ENCODE measurements around the gene ZFYVE19. TPM values are rescaled to one million over a fixed set of nuclear protein-coding genes. Genes with fewer than 3 reads are reported as not detected.

Gene ZFYVE19
- total and polyA plus RNA-seq, 2 of the 13 experiments (the other 11 are each of a cell fraction or from before 2014, with no cell fraction given): 23.3 to 44.0 TPM

DNA sequence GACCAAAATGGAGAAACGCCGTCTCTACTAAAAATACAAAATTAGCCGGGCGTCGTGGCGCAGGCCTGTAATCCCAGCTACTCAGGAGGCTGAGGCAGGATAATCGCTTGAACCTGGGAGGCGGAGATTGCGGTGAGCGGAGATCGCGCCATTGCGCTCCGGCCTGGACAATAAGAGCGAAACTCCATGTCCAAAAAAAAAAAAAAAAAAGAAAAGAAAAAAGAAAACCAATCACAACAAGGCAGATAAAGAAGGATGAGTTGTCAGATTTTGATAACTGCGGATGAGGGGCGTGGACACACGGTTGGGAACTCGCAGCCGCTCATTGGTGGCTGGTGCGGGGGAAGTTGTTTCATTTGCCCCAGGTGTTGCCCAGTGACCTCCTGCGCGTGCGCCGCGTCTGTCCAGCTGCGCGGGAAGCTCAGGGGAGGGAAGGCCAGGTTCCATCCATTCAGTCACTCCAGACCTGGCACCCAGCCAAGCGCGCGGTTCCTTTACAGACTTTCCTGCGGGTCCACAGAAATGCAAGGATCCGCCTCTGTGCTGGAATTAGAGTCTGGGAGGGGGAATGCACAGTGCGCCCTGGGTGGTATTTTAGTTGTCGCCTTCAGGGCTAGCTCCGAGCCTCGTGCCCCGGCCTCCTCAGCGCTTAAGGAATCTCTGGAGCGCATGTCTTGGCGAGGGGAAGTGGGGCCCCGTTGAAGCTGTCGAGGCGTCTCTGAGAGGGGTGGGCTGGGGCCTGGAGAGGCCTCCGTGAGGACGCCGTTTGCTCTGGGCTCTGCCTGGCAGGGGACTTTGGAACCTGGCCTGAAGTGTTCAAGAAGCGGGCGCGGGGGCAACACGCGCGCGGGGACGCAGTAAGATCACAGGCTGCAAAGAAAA, 43.7 kb upstream of the ZFYVE19 start (continued):
- TF ChIP-seq, protein P1, sequence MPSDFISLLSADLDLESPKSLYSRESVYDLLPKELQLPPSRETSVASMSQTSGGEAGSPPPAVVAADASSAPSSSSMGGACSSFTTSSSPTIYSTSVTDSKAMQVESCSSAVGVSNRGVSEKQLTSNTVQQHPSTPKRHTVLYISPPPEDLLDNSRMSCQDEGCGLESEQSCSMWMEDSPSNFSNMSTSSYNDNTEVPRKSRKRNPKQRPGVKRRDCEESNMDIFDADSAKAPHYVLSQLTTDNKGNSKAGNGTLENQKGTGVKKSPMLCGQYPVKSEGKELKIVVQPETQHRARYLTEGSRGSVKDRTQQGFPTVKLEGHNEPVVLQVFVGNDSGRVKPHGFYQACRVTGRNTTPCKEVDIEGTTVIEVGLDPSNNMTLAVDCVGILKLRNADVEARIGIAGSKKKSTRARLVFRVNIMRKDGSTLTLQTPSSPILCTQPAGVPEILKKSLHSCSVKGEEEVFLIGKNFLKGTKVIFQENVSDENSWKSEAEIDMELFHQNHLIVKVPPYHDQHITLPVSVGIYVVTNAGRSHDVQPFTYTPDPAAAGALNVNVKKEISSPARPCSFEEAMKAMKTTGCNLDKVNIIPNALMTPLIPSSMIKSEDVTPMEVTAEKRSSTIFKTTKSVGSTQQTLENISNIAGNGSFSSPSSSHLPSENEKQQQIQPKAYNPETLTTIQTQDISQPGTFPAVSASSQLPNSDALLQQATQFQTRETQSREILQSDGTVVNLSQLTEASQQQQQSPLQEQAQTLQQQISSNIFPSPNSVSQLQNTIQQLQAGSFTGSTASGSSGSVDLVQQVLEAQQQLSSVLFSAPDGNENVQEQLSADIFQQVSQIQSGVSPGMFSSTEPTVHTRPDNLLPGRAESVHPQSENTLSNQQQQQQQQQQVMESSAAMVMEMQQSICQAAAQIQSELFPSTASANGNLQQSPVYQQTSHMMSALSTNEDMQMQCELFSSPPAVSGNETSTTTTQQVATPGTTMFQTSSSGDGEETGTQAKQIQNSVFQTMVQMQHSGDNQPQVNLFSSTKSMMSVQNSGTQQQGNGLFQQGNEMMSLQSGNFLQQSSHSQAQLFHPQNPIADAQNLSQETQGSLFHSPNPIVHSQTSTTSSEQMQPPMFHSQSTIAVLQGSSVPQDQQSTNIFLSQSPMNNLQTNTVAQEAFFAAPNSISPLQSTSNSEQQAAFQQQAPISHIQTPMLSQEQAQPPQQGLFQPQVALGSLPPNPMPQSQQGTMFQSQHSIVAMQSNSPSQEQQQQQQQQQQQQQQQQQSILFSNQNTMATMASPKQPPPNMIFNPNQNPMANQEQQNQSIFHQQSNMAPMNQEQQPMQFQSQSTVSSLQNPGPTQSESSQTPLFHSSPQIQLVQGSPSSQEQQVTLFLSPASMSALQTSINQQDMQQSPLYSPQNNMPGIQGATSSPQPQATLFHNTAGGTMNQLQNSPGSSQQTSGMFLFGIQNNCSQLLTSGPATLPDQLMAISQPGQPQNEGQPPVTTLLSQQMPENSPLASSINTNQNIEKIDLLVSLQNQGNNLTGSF (CRISPR knock-in tag; IDR thresholded peaks at IDR 0.05): peak; percentile 48; the same call in 1 of the 2 replicates
- TF ChIP-seq ZBTB7A (CRISPR knock-in tag; IDR thresholded peaks at IDR 0.05) (no peak), IKZF4 (CRISPR knock-in tag; IDR thresholded peaks at IDR 0.05; ENCODE audit: borderline replicate concordance, low read depth, not compliant biosample characterization) (peak; percentile 82), ZNF274 (CRISPR knock-in tag; IDR thresholded peaks at IDR 0.05) (no peak), ZNF558 (CRISPR knock-in tag; IDR thresholded peaks at IDR 0.05; ENCODE audit: borderline replicate concordance) (peak; percentile 4; the same call in 1 of the 2 replicates), ZNF501 (CRISPR knock-in tag; IDR thresholded peaks at IDR 0.05) (peak; percentile 14; the same call in 1 of the 2 replicates), ZNF20 (CRISPR knock-in tag; IDR thresholded peaks at IDR 0.05) (no peak), YY1 (IDR thresholded peaks at IDR 0.05; ENCODE audit: insufficient read depth, insufficient replicate concordance, low read depth, low read length) (no peak), NR2F1 (CRISPR knock-in tag; IDR thresholded peaks at IDR 0.05) (0 out of 4 replicates have a peak, but pooled peaks of 1 of the 2 experiments have one; percentile 10)
- TF ChIP-seq, protein P2, sequence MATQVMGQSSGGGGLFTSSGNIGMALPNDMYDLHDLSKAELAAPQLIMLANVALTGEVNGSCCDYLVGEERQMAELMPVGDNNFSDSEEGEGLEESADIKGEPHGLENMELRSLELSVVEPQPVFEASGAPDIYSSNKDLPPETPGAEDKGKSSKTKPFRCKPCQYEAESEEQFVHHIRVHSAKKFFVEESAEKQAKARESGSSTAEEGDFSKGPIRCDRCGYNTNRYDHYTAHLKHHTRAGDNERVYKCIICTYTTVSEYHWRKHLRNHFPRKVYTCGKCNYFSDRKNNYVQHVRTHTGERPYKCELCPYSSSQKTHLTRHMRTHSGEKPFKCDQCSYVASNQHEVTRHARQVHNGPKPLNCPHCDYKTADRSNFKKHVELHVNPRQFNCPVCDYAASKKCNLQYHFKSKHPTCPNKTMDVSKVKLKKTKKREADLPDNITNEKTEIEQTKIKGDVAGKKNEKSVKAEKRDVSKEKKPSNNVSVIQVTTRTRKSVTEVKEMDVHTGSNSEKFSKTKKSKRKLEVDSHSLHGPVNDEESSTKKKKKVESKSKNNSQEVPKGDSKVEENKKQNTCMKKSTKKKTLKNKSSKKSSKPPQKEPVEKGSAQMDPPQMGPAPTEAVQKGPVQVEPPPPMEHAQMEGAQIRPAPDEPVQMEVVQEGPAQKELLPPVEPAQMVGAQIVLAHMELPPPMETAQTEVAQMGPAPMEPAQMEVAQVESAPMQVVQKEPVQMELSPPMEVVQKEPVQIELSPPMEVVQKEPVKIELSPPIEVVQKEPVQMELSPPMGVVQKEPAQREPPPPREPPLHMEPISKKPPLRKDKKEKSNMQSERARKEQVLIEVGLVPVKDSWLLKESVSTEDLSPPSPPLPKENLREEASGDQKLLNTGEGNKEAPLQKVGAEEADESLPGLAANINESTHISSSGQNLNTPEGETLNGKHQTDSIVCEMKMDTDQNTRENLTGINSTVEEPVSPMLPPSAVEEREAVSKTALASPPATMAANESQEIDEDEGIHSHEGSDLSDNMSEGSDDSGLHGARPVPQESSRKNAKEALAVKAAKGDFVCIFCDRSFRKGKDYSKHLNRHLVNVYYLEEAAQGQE (IDR thresholded peaks at IDR 0.05; ENCODE audit: borderline replicate concordance in 1 of 2, low read depth in 1 of 2, low read length in 2 of 2): no peak
- TF ChIP-seq, protein P3, sequence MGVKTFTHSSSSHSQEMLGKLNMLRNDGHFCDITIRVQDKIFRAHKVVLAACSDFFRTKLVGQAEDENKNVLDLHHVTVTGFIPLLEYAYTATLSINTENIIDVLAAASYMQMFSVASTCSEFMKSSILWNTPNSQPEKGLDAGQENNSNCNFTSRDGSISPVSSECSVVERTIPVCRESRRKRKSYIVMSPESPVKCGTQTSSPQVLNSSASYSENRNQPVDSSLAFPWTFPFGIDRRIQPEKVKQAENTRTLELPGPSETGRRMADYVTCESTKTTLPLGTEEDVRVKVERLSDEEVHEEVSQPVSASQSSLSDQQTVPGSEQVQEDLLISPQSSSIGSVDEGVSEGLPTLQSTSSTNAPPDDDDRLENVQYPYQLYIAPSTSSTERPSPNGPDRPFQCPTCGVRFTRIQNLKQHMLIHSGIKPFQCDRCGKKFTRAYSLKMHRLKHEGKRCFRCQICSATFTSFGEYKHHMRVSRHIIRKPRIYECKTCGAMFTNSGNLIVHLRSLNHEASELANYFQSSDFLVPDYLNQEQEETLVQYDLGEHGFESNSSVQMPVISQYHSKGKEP (CRISPR knock-in tag; IDR thresholded peaks at IDR 0.05): no peak
- TF ChIP-seq, protein P4, sequence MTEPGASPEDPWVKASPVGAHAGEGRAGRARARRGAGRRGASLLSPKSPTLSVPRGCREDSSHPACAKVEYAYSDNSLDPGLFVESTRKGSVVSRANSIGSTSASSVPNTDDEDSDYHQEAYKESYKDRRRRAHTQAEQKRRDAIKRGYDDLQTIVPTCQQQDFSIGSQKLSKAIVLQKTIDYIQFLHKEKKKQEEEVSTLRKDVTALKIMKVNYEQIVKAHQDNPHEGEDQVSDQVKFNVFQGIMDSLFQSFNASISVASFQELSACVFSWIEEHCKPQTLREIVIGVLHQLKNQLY (CRISPR knock-in tag; IDR thresholded peaks at IDR 0.05): no peak

All from HepG2 (cell line).